Measurements from ENCODE around the gene PEX5. TPM values are rescaled to one million over a fixed set of nuclear protein-coding genes. Genes with fewer than 3 reads are reported as not detected.

PEX5 gene
- total RNA-seq, 6 experiments from 2014 or later = 19.8 to 24.4 (median 22.2) TPM

GRCh38 chr12:7155471-7156034, 33.9 kb upstream of the PEX5 start:
- H3K9me3 Mint-ChIP-seq = no peaks in the 10 kb centered on the region
- no peak for DNase-seq
- no peaks in the 10 kb centered on the region; the same call in none of the 2 replicates for H3K27me3 Mint-ChIP-seq (ENCODE audit: insufficient read depth)
- H3K4me1 Mint-ChIP-seq (ENCODE audit: low read depth) = peaks cover 14% of the 10 kb centered on the region
- 0 out of 2 replicates have a peak overlapping the region, but pooled peaks have one; percentile 0 for H3K27ac Mint-ChIP-seq
- no peaks in the 10 kb centered on the region for H3K36me3 Mint-ChIP-seq (ENCODE audit: low read depth)
- H3K4me3 Mint-ChIP-seq = no peak overlapping the region
- no peak for TF ChIP-seq CTCF (IDR thresholded peaks at IDR 0.05)

GRCh38 chr12:7156259-7157197, 33.0 kb upstream of the PEX5 start:
- Mint-ChIP-seq H3K4me1 (ENCODE audit: low read depth) (peaks cover 14% of the 10 kb centered on the region), H3K27ac (no peak overlapping the region), H3K9me3 (no peaks in the 10 kb centered on the region), H3K36me3 (ENCODE audit: low read depth) (no peaks in the 10 kb centered on the region), H3K4me3 (no peak overlapping the region), H3K27me3 (ENCODE audit: insufficient read depth) (no peaks in the 10 kb centered on the region; the same call in 1 of the 2 replicates)
- TF ChIP-seq CTCF (IDR thresholded peaks at IDR 0.05) = no peak
- no peak for DNase-seq

DNA sequence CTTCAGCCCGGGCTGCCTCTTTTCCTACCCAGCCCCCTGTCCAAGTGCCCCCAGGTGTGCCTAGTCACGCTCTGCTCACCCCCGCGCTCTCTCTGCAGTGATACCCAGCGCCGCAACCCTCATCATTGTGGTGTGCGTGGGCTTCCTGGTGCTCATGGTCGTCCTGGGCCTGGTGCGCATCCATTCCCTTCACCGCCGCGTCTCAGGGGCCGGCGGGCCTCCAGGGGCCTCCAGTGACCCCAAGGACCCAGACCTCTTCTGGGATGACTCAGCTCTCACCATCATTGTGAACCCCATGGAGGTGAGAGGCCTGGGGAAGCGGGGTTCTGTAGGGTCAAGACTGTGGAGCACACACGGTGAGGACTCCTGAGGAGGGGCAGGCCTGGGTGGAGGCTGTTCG, 32.1 kb upstream of the PEX5 start:
- TF ChIP-seq CTCF (IDR thresholded peaks at IDR 0.05) = no peak
- Mint-ChIP-seq H3K27ac (no peak overlapping the region), H3K4me1 (ENCODE audit: low read depth) (peaks cover 14% of the 10 kb centered on the region), H3K4me3 (no peak overlapping the region), H3K27me3 (ENCODE audit: insufficient read depth) (no peaks in the 10 kb centered on the region; the same call in 1 of the 2 replicates), H3K36me3 (ENCODE audit: low read depth) (no peaks in the 10 kb centered on the region), H3K9me3 (no peaks in the 10 kb centered on the region)
- DNase-seq = no peak

DNA sequence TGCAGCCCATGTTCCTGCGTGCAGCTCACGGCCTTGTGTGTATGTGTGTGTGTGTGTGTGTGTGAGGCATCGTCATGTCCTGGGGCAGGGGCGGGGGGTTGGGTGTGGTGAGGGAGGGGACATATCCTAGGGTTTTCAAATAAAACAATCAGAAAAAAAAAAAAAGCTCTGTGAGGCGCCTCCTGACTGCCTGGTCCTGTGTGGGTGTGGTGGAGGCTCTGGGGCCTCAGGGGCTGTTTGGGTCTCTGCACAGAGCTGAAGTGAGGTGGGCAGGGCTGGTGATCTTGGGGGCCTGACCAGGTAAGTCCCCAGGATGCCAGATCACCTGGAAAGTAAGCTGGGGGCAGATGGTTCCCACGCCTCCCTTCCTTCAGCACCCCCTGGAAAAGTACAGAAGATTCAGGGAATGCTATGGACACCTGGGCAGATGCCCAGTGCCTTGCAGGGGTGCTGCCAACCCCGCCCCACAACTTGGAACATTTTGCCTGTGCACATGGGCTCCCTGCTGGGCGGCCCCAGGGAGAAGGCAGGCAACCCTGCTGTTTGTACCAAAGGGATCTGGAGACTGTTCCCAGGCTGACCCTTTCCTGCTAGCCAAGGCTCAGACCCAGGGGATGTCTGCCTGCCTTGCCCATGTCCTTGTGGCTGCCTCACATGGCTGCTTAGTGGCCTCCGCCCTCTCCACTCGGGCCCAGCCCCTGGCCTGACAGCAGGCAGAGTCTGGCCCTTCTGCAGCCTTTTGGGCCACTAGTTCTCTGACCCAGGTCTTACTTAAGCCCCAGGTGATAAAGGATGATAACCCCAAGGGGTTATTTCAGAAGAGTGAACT, 30.5 kb upstream of the PEX5 start:
- Mint-ChIP-seq H3K27ac (no peak overlapping the region), H3K36me3 (ENCODE audit: low read depth) (no peaks in the 10 kb centered on the region), H3K4me3 (no peak overlapping the region), H3K9me3 (no peaks in the 10 kb centered on the region), H3K4me1 (ENCODE audit: low read depth) (peaks cover 19% of the 10 kb centered on the region), H3K27me3 (ENCODE audit: insufficient read depth) (peaks cover 10% of the 10 kb centered on the region)
- no peak for TF ChIP-seq CTCF (IDR thresholded peaks at IDR 0.05)
- DNase-seq = no peak

GRCh38 chr12:7160183-7160582, 29.3 kb upstream of the PEX5 start:
- Mint-ChIP-seq H3K9me3 (no peaks in the 10 kb centered on the region), H3K4me1 (ENCODE audit: low read depth) (peaks cover 9% of the 10 kb centered on the region), H3K27ac (no peak overlapping the region), H3K27me3 (ENCODE audit: insufficient read depth) (peaks cover 10% of the 10 kb centered on the region), H3K4me3 (no peak overlapping the region), H3K36me3 (ENCODE audit: low read depth) (no peaks in the 10 kb centered on the region)
- DNase-seq = no peak
- TF ChIP-seq CTCF (IDR thresholded peaks at IDR 0.05) = no peak

Data from HFFc6 (cell line).